CD4-positive, alpha-beta T cell treated with Interleukin-15 for 1 hour (primary cell): ENCODE results near the gene SLC15A3.
"Not testable (repeated sequence)": the region's sequence is repeated elsewhere in the genome, so short reads cannot be mapped to it uniquely, and the experiment has no call there.

Source experiments
- DNase-seq: peaks from one replicate; pipeline ENCODE4 v3.0.0-alpha.2; 2020

SLC15A3 gene

DNA sequence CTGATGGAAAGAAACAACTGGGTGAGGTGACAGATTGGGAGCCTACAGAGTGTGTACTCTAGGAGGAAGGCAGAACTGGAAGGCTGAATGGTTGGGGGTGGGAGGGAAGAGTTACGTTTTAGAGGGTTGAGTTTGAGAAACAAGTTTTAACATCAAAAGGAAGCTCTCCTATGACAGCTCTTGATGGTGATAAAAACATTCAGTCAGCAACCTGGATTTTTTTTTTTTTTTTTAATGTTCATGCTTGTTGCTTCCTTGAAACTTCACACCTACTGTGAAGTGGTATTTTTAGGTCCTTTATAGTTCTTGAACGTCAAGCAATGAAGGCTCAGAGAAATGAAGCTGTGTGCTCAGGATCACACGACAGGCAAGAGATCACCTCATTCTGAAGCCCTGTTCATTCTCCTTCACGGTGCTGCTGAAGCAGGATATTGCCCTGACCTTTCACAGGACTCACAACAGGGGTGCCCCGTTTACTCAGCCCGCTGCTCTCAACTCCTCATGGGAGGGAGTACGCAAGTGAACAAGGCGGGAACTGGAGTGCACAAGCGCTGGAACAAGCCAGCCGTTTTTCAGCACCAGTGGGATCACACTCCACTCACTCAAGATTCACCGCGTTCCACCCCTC lies 39.6 kb downstream of the SLC15A3 start:
- DNase-seq = no peak

DNA sequence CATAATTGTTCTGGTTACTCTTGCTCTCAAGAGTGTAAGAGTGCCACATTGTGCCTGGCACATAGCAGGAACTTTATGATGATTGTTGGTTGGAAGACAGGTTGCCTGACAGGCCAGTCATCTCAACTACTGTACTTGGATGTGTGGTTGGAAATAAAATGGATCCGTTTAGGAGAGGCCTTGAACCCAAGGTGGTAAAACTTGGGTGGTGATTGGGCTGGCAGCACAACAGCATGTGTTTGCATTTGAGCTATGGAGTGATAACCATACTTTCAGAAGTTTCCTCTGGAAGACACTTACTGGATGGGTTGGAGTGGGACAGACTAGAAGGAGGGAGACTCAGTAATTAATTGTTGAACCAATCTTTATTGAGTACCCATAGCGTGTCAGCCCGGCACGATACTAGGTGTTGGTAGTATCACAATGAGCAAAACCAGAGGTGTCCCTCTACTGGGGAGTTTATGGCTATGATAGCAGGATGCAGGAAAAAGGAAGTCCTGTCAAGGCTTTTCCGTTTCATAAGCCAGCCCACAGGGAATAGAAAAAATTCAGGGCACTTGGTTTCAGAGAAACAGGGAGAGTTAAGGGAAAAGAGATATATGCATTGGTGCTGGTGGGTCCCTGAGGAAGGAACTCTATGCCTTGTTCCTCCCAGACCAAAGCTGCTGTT lies 41.1 kb downstream of the SLC15A3 start:
- DNase-seq = no peak

DNA sequence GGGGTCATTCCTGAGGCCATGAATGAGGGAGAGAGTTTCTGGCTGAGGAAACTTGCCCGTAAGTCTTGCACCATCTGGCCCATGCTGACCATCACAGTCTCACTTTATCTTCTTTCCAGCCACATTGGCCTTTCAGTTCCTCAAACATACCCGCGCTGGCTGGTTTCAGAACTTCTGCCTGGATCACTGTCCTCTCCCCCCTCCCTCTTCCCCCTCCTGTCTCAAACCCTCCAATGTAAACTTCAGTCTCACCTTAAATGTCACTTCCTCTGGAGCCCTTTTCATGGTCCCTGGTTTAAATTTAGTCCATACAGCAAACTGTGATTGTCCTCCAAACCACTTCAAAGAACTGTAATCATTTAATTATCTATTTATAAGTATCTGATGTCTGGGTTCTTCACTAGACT lies 41.7 kb downstream of the SLC15A3 start:
- DNase-seq = peak; percentile 68

DNA sequence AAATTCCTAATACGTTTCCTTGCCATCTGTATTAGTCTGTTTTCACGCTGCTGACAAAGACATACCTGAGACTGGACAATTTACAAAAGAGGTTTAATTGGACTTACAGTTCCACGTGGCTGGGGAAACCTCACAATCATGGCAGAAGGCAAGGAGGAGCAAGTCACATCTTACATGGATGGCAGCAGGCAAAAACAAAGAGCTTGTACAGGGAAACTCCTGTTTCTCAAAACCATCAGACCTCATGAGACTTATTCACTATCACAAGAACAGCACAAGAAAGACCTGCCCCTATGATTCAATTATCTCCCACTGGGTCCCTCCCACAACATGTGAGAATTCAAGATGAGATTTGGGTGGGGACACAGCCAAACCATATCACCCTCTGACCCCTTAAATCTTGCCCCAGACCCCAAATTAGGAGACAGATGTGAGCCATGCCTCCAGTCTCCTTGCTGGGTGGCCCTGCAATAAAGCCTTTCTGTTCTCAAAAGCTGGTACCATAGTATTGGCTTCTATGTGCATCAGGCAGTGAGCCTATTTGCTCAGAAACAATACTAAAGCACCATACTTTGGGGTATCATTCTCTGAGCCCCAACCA lies 42.2 kb downstream of the SLC15A3 start:
- not testable (repeated sequence) for DNase-seq

DNA sequence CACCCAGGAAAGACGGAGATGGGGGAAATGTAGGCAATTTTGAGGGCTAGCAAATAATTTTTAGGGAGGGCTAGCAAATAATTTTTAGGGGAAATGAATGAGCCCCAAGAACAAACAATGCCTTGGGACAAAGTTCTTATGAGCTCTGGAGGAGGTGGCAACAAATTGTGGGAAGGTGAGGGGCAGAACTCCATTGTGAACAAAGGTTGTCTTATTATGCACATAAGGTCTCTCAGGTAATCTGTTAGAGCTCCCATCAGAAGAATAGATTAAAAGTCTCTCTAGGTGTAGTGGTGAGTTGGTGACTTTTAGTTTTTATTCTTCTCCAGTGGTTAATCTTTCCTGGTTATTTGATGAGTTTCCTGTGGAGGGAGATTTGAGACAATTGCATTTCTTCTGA lies 43.2 kb downstream of the SLC15A3 start:
- DNase-seq = no peak

DNA sequence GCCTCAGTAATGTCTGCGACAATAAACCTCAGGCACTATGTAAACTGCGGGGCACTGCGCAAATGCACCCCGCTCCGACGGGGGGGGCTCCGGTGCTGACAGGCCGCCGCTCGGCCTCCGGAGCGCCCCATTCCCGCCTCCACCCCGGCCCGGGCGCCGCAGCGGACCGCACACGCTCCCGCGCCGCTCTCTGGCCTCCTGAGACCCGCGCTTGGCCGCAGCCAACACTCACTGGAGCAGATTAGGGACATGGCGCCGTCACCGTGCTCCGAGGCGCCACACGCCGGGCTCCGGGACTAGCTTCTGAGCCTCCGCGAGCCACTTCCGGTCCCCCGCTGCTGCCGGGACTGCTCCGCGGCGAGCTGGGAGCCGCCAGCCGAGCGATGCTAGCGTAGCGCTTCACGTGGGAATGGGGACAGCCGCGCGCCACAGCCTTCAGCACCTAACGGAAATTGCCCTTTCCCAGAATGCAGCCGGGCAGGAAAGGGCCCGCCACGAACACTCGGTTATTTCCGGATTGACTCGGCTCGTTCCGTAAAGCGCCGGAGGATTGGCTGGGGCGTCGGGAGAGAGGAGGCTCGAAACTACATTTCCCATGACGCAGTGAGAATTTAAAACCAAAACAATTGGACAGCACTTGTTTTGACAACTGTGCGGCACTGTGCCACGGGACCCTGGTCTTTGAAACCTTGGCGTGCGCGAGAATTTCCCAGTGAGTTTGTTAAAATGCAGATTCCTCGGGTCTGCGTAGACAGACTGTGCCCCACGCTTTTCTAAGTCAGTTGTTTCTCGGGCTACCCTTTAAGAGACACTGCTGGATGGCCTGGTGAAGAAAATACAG lies 45.6 kb downstream of the SLC15A3 start, which contains the start of gene PRPF19:
PRPF19 (minus strand) TSS at position 454 of the 841 bp plus-strand sequence; CDS start at position 251, 203 bp downstream.
- DNase-seq = peak; percentile 98

DNA sequence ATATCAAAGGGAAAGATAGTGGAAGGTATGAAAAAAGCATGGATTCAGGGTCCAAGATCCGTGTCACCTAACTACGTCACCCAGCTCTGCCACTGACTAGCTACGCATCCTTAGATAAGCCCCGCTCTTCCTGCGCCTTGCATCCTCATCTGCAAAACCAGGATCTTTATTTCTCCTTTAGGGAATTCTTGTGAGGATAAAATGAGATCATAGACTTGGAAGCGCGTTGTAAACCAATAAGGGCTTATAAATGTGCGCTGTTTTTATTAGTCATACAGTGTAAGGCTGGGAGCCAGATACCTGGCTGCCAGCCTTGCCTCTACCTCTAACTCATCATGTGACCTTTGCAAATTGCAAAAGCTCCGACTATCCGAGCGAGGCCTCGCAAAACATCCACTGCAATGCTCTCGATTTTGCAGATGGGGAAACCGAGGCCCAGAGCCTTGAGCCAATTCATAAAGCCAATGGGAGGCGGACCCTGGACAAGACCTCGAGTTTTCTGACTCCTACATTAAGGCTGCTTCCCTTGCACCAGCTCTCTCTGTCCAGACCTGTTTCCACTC lies 46.3 kb downstream of the SLC15A3 start:
- no peak for DNase-seq

DNA sequence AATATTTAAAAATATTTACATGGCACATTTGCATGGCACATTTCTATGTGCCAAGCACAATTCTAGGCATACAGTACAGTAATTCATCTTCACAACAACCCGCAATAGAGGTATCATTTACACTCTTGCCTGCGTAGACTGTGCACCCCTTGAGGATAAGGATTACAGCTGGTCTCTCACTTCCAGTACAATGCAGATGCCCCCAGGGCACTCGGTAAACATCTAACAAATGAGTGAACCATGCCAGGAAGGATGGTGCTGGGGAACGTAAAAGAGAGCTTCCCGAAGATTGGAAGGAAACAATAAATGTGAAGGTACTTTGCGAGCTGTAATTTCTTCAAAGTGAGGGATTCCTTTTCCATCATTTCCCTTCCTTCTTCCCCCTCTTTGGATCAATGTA lies 46.9 kb downstream of the SLC15A3 start:
- no peak for DNase-seq

DNA sequence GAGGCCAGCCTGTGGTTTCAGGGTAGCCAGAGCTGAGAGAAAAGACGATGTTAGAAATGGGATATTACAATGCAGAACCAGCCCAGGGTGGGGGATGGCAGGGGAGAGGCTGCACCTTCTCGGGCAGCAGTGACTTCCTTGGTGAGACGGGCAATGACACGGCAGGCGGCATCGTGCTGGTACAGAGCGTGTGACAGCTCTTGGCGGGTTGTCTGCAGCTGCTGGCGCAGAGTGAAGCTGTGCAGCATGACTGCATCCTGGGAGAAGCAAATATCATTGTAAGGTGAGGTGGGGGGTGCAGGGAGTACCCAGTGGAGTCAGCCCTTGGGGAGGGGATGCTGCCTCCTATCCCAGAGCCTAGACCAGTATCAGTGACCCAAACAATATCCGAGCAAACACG lies 49.4 kb downstream of the SLC15A3 start:
- DNase-seq = no peak

DNA sequence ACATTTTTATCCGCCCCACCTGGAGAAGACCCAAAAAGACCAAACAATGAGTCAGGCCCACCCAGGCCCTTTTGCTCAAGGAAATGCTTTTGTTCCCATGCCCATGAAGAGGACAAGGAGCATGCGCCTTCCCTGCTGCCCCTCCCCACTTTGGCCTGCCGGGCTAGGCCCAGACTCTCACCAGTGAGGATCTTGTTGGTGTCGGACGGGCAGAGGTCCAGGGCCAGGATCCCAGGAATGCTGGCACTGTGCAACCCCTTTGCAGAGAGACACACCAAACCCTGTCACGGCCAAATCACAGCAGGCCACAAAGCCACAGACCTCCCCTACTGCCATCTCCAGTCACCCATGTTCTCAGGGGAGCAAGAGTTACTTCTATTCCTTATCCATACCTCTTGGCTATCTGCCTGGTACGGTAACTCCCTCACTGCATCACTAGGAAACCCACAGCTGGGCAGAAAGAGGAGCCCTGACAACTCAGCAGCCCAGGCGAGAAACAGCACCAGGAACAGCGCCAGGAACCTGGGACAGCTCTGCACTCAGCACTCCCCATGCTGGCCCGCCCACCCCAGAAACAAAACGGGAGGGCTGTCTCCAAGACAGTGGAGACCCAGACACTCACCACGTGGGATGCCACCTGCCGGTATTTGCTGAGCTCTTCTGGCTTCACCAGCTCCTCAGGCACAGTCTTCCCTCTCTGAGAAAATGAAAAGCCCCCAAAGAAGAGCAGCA lies 51.1 kb downstream of the SLC15A3 start:
- DNase-seq = no peak

DNA sequence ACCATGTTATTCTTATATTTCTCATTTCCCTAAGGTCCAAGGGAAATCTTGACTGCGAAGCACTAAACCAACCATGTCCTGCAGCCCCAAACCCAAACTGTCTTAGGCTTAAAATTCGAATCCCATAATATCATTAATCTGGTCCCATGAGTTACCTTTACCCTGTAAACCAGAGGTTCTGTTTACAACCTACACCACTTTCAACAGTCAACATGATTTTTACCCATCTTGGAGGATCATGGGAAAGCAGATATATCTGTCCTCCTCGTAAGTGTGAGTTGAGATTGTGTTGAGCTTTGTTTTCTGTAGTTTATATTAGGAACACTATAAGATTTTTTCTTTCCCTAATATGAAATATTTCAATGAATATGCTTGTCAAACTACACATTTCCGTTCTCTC lies 52.0 kb downstream of the SLC15A3 start:
- DNase-seq = no peak

DNA sequence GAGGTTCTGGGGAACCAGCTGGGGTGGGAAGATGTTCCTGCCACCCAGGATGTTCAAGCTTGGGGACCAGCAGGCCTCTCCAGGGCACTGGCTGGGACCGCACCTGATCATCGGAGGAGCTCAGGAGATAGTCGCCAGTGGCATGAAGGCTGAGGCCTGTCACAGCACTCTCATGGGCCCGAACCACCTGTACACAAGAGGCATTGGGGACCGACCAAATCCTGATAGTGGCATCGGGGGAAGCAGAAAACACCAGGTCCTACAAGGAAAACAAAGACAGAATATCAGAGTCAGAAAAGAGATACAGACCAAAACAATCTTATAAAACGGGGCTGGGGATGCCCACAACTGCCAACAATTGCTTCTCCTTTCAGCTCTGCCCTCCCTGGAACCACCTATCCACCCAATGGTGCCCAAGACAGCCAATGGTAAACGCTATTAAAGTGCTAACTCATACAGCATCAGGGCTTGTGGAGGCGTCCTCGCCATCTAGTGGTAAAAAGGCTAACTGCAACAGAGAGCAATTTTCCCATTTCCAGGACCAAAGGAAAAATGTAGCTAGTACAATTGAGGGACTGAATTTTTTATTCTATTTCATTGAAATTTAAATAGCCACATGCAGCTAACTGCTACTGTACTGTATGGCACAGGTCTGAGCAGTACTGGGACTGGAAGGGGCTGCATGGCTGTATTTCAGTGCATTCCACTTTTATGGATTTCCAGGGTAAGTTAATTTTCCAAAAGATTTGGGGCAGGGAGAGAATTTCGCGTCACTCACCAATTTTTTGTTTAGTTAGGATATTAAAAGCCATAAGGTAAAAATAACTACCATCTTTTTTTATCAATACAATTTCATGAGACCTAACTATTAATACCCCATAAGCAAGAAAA lies 52.7 kb downstream of the SLC15A3 start:
- DNase-seq = no peak

DNA sequence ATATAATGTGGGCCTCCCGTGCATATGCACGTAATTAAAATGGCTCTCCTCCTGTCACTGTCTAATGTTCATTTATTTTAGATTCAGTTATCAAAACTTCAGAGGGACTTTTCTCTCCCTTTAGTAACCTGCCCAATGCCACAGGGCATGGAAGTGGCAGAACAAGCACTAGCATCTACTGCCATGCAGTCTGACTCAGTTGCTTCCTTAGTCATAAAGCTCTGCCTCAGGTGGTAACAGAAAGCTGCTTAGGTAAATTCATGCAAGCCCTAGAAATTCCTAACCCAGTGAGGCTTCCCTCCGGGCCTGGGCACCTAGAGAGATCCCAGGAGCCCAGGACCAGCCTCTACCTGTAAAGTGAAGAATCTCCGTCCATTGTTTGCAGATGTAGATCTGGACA lies 54.5 kb downstream of the SLC15A3 start:
- DNase-seq = no peak

DNA sequence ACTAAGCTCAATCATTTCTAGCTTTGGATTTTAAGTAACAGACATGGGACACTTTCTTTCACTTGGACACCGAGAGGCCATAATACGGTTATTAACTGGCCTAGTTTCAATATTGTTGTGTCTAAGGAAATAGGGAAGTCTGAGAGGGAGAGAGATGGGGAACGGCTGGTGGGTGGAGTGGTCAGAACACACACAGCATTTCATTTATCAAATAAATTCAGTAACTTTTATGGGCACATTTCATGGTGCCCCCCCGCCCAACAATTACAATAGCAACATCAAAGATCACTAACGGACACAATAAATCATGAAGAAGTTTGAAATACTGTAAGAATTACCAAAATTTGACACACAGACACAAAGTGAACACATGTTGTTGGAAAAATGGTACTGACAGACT lies 56.3 kb downstream of the SLC15A3 start:
- DNase-seq = no peak

DNA sequence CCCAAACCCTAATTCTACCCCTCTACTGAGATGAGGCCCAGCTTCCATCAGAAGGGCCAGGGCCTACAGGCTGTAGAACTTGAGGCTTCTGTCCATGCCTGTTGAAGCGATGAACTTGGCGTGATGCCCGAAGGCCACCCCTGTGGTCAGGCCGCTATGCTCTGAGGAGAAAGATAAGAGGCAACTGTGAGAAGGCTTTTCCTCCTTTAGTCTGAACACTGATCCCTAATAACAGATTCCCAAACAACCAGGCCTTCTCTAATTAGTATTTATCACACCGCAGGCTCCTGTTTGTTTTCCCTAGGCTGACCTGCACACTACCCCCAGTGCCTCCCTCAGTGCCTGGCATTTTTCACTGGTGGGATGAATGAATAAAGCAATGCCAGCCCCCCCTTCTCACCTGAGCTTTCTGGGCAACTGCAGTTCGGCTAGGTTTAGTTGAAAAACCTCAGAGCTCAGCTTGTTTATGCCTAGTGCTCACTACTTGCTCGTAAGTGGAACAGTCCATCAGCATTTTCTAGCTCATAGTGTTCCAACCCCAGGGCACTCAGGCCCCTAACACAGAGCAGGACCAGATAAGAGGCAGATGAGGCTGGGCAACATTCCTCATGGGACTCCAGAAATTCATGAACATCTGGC lies 60.8 kb downstream of the SLC15A3 start:
- no peak for DNase-seq

DNA sequence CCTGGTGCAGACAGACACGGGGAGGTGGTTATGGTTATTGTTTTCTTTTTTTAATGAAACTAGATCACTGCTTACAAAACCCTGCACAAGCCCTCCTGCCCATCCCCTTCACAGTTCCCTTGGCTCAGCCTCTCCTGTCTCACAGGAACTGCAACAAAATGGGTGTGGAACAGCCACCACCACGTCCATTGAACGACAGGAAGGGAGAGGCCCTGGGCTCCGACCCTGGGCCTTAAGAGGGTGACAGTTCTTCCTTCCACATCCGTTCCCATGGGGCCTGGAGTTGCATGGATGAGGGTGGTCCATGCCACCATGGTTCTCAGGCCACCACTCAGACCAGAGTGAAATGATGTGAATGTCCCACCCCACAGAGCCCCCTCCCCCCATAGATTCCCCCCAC lies 61.3 kb downstream of the SLC15A3 start:
- DNase-seq = no peak

DNA sequence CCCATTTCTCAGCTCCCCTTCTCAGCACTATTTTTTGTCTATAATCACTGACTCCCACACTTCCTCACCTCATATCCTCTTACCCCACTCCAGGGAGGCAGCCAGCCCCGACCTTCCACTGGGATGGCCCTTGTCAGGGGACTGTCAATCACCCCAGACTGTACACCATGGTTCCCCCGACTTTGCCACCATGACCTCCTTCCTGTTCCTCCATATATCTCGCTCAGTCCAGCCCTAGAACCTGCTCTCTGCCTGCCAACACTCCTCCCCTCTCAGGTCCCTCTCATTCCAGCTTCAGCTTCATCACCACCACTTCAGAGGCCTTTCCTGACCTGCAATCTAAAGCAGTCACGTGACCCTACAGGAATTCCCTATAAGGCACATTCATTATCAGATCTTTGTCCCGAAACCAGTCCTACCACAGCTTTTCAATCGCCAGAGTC lies 62.1 kb downstream of the SLC15A3 start:
- no peak for DNase-seq

DNA sequence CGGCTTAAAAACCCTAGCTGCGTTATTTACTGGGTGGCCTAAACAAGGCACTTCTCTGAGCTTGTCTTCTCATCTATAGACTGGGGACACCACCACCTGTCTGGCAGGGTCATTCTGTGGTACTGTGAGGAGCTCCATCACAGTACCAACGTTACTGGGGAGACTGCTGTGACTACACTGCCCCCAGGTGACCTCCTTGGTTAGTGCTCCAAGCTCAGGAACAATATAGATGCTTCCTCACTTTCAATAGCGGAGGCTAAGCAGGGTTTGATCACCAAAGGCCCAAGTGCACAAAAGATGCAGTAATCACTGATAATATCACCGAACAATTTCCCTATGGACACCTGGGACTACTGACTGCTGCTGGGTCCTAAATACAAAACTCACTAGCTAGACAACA lies 64.4 kb downstream of the SLC15A3 start:
- no peak for DNase-seq
